ACC112 (cell line): ENCODE data around the gene ASTL.

Source experiments
- H2AFZ ChIP-seq: fragments of 200-600 bp; sonication (generic); one replicate; pipeline ENCODE4 v1.6.0; 2017; ENCODE audit warnings: antibody characterized with exemption, low read length; ENCODE audit not compliant: unreplicated experiment
- H3K27ac ChIP-seq: fragments of 200-600 bp; sonication (generic); 2 replicates; pipeline ENCODE4 v1.5.1; 2014; ENCODE audit warnings: low read depth, mild to moderate bottlenecking, antibody characterized with exemption, low read length, moderate library complexity
- H3K27me3 ChIP-seq: fragments of 200-600 bp; sonication (generic); 2 replicates; pipeline ENCODE4 v1.6.1; 2014; ENCODE audit warnings: mild to moderate bottlenecking, antibody characterized with exemption, low read length, moderate library complexity, mixed read lengths; ENCODE audit not compliant: insufficient read depth
- H3K36me3 ChIP-seq: fragments of 200-600 bp; sonication (generic); 2 replicates; pipeline ENCODE4 v1.6.1; 2016; ENCODE audit warnings: mild to moderate bottlenecking, antibody characterized with exemption, low read length, moderate library complexity, mixed read lengths; ENCODE audit not compliant: insufficient read depth
- H3K4me1 ChIP-seq: fragments of 200-600 bp; sonication (generic); one replicate; pipeline ENCODE4 v1.6.1; 2016; ENCODE audit warnings: low read length, mixed read lengths; ENCODE audit not compliant: insufficient read depth, unreplicated experiment, control insufficient read depth
- H3K4me3 ChIP-seq: fragments of 200-600 bp; sonication (generic); 2 replicates; pipeline ENCODE4 v1.5.1; 2014; ENCODE audit warnings: mild to moderate bottlenecking, low read depth, low read length
- H3K79me2 ChIP-seq: fragments of 200-600 bp; sonication (generic); one replicate; pipeline ENCODE4 v1.6.0; 2016; ENCODE audit warnings: low read length; ENCODE audit not compliant: control insufficient read depth, unreplicated experiment, insufficient read depth

ASTL gene

GRCh38 chr2:96109931-96110511 is 28.3 kb downstream of the ASTL start:
- Histone ChIP-seq H2AFZ (no peak overlapping the region), H3K79me2 (no peaks in the 10 kb centered on the region), H3K36me3 (no peaks in the 10 kb centered on the region), H3K4me3 (no peak overlapping the region), H3K27ac (no peak overlapping the region), H3K27me3 (peaks cover 25% of the 10 kb centered on the region), H3K4me1 (no peaks in the 10 kb centered on the region)

- Histone ChIP-seq H3K79me2 (no peaks in the 10 kb centered on the region), H2AFZ (no peak overlapping the region), H3K27ac (no peak overlapping the region), H3K4me1 (no peaks in the 10 kb centered on the region), H3K27me3 (peaks cover 23% of the 10 kb centered on the region), H3K36me3 (no peaks in the 10 kb centered on the region), H3K4me3 (no peak overlapping the region)
These were observed 29.0 kb downstream of the ASTL start for GRCh38 chr2:96109361-96109680.

GRCh38 chr2:96108541-96109360 is 29.6 kb downstream of the ASTL start:
- Histone ChIP-seq H3K4me3 (no peak overlapping the region), H3K4me1 (no peaks in the 10 kb centered on the region), H3K27ac (no peak overlapping the region), H3K27me3 (peaks cover 23% of the 10 kb centered on the region), H2AFZ (no peak overlapping the region), H3K79me2 (no peaks in the 10 kb centered on the region), H3K36me3 (no peaks in the 10 kb centered on the region)

- Histone ChIP-seq H3K36me3 (no peaks in the 10 kb centered on the region), H2AFZ (no peak overlapping the region), H3K79me2 (no peaks in the 10 kb centered on the region), H3K4me1 (no peaks in the 10 kb centered on the region), H3K4me3 (no peak overlapping the region), H3K27me3 (peaks cover 23% of the 10 kb centered on the region), H3K27ac (no peak overlapping the region)
These were observed 30.2 kb downstream of the ASTL start for GRCh38 chr2:96108151-96108540.

GRCh38 chr2:96107708-96108065 is 30.6 kb downstream of the ASTL start:
- Histone ChIP-seq H3K79me2 (no peaks in the 10 kb centered on the region), H3K27me3 (peaks cover 23% of the 10 kb centered on the region), H3K4me1 (no peaks in the 10 kb centered on the region), H2AFZ (no peak overlapping the region), H3K36me3 (no peaks in the 10 kb centered on the region), H3K27ac (no peak overlapping the region), H3K4me3 (no peak overlapping the region)

- no peak overlapping the region for H3K4me3 ChIP-seq
- no peaks in the 10 kb centered on the region for H3K4me1 ChIP-seq
- no peaks in the 10 kb centered on the region for H3K36me3 ChIP-seq
- peaks cover 23% of the 10 kb centered on the region for H3K27me3 ChIP-seq
- no peaks in the 10 kb centered on the region for H3K79me2 ChIP-seq
- H3K27ac ChIP-seq, result no peak overlapping the region
- H2AFZ ChIP-seq, result no peak overlapping the region
These were observed 31.2 kb downstream of the ASTL start for GRCh38 chr2:96106991-96107707.

GRCh38 chr2:96105994-96106715 is 32.1 kb downstream of the ASTL start:
- Histone ChIP-seq H3K27ac (no peak overlapping the region), H3K4me3 (no peak overlapping the region), H3K79me2 (no peaks in the 10 kb centered on the region), H3K4me1 (no peaks in the 10 kb centered on the region), H2AFZ (no peak overlapping the region), H3K27me3 (peaks cover 23% of the 10 kb centered on the region), H3K36me3 (no peaks in the 10 kb centered on the region)

- peaks cover 17% of the 10 kb centered on the region for H3K27me3 ChIP-seq
- H2AFZ ChIP-seq, result no peak overlapping the region
- no peak overlapping the region for H3K27ac ChIP-seq
- H3K4me1 ChIP-seq, result no peaks in the 10 kb centered on the region
- no peaks in the 10 kb centered on the region for H3K79me2 ChIP-seq
- no peak overlapping the region for H3K4me3 ChIP-seq
- no peaks in the 10 kb centered on the region for H3K36me3 ChIP-seq
These were observed 33.0 kb downstream of the ASTL start for GRCh38 chr2:96105152-96105915.

- no peak overlapping the region for H2AFZ ChIP-seq
- no peak overlapping the region for H3K4me3 ChIP-seq
These were observed 33.8 kb downstream of the ASTL start for GRCh38 chr2:96104487-96104861.

More at GRCh38 chr2:96104487-96104861, 33.8 kb downstream of the ASTL start:
- Histone ChIP-seq H3K36me3 (no peaks in the 10 kb centered on the region), H3K79me2 (no peaks in the 10 kb centered on the region), H3K27ac (no peak overlapping the region), H3K27me3 (peaks cover 12% of the 10 kb centered on the region), H3K4me1 (no peaks in the 10 kb centered on the region)
